GM23338 (cell line): ENCODE measurements around the gene DLX4. TPM values are rescaled to one million over a fixed set of nuclear protein-coding genes. Genes with fewer than 3 reads are reported as not detected.

Experiments
- EZH2 ChIP-seq: fragments of 200-600 bp; sonication (generic); IDR thresholded peaks from one replicate; pipeline ENCODE4 v1.8.0; 2017; ENCODE audit warnings: antibody characterized with exemption, mild to moderate bottlenecking, low read depth; ENCODE audit not compliant: unreplicated experiment
- EZH2phosphoT487 ChIP-seq: fragments of 200-600 bp; sonication (generic); IDR thresholded peaks from one replicate; pipeline ENCODE4 v1.8.1; 2018; ENCODE audit warnings: antibody characterized with exemption; ENCODE audit not compliant: unreplicated experiment
- STAT1 ChIP-seq: IDR thresholded peaks from one replicate; pipeline ENCODE4 v1.6.1; 2016; ENCODE audit warnings: antibody characterized with exemption; ENCODE audit not compliant: unreplicated experiment
- ZNF331 ChIP-seq: fragments of 250-450 bp; sonication (Bioruptor Pico); IDR thresholded peaks from 2 replicates; pipeline ENCODE4 v1.5.0; 2020; ENCODE audit warnings: low read depth, mild to moderate bottlenecking, moderate library complexity
- polyA plus RNA-seq: library from polyadenylated mRNA; unstranded; fragments of >200 nt; fragmentation: Nextera tagmentation; extraction: Ambion mirVana; gene quantifications from 2 replicates; pipeline ENCODE4 v1.2.1, GENCODE V29; 2016
- total RNA-seq: library from RNA; depleted of rRNA; stranded (reverse); fragments of >200 nt; shearing (Covaris generic); gene quantifications from 2 replicates; pipeline ENCODE4 v1.2.3, GENCODE V29; 2014
- TF ChIP-seq, protein P1 (sequence below): fragments of 250-450 bp; sonication (Bioruptor Pico); IDR thresholded peaks from 2 replicates; pipeline ENCODE4 v1.5.0; 2020; ENCODE audit warnings: mild to moderate bottlenecking, moderate library complexity
- TF ChIP-seq, protein P2 (sequence below): IDR thresholded peaks from 2 replicates; pipeline ENCODE4 v1.6.1; 2016; ENCODE audit warnings: antibody characterized with exemption
- TF ChIP-seq, protein P3 (sequence below), 2 experiments: fragments of 200-600 bp in 1 of 2; sonication (generic) in 1 of 2; conservative IDR thresholded peaks; 2 replicates each; pipeline versions ENCODE4 v1.5.1 to v1.6.1; 2016 to 2017; ENCODE audit warnings: antibody characterized with exemption in 2 of 2, low read depth in 2 of 2, mild to moderate bottlenecking in 2 of 2, moderate library complexity in 1 of 2

Gene DLX4
- total and polyA plus RNA-seq, 2 experiments from 2014 or later, result 0.10 to 0.79 TPM

DNA sequence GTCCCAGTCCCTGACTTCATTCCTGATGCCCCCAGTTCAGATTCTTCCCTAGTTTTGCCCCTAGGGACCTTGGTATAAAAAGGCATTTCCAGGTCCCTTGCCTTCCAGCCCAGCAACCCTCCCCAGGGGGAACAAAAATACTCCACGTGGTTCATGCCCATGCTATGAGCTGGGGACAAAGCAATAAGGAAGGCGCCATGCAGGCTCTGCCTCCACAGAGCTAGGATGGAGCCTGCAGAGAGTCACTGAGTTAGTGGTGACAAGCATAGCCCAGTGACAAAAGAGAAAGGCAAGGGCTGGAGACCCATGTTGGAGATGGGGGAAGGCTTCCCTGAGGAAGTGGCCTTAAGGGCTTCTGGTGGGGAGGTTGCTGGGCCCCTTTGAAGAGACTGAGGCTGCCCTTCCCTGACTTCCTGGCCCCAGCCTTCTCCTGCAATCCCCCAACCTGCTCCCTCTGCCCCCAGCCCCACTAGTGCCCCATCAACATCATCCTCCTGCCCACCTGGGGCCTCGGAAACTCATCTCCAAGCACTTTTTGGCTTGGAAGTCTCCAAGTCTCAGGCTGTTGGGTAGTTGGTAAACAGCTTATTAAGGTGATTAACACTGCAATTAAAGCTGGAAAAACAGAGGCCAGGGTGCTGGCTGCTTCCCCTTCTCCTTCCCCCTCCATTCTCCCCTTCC is 16.5 kb downstream of the DLX4 start (continued):
- TF ChIP-seq, protein P1, sequence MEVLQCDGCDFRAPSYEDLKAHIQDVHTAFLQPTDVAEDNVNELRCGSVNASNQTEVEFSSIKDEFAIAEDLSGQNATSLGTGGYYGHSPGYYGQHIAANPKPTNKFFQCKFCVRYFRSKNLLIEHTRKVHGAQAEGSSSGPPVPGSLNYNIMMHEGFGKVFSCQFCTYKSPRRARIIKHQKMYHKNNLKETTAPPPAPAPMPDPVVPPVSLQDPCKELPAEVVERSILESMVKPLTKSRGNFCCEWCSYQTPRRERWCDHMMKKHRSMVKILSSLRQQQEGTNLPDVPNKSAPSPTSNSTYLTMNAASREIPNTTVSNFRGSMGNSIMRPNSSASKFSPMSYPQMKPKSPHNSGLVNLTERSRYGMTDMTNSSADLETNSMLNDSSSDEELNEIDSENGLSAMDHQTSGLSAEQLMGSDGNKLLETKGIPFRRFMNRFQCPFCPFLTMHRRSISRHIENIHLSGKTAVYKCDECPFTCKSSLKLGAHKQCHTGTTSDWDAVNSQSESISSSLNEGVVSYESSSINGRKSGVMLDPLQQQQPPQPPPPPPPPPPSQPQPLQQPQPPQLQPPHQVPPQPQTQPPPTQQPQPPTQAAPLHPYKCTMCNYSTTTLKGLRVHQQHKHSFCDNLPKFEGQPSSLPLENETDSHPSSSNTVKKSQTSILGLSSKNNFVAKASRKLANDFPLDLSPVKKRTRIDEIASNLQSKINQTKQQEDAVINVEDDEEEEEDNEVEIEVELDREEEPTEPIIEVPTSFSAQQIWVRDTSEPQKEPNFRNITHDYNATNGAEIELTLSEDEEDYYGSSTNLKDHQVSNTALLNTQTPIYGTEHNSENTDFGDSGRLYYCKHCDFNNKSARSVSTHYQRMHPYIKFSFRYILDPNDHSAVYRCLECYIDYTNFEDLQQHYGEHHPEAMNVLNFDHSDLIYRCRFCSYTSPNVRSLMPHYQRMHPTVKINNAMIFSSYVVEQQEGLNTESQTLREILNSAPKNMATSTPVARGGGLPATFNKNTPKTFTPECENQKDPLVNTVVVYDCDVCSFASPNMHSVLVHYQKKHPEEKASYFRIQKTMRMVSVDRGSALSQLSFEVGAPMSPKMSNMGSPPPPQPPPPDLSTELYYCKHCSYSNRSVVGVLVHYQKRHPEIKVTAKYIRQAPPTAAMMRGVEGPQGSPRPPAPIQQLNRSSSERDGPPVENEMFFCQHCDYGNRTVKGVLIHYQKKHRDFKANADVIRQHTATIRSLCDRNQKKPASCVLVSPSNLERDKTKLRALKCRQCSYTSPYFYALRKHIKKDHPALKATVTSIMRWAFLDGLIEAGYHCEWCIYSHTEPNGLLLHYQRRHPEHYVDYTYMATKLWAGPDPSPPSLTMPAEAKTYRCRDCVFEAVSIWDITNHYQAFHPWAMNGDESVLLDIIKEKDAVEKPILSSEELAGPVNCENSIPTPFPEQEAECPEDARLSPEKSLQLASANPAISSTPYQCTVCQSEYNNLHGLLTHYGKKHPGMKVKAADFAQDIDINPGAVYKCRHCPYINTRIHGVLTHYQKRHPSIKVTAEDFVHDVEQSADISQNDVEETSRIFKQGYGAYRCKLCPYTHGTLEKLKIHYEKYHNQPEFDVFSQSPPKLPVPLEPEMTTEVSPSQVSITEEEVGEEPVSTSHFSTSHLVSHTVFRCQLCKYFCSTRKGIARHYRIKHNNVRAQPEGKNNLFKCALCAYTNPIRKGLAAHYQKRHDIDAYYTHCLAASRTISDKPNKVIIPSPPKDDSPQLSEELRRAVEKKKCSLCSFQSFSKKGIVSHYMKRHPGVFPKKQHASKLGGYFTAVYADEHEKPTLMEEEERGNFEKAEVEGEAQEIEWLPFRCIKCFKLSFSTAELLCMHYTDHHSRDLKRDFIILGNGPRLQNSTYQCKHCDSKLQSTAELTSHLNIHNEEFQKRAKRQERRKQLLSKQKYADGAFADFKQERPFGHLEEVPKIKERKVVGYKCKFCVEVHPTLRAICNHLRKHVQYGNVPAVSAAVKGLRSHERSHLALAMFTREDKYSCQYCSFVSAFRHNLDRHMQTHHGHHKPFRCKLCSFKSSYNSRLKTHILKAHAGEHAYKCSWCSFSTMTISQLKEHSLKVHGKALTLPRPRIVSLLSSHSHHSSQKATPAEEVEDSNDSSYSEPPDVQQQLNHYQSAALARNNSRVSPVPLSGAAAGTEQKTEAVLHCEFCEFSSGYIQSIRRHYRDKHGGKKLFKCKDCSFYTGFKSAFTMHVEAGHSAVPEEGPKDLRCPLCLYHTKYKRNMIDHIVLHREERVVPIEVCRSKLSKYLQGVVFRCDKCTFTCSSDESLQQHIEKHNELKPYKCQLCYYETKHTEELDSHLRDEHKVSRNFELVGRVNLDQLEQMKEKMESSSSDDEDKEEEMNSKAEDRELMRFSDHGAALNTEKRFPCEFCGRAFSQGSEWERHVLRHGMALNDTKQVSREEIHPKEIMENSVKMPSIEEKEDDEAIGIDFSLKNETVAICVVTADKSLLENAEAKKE (CRISPR knock-in tag), result no peak
- TF ChIP-seq, protein P2, sequence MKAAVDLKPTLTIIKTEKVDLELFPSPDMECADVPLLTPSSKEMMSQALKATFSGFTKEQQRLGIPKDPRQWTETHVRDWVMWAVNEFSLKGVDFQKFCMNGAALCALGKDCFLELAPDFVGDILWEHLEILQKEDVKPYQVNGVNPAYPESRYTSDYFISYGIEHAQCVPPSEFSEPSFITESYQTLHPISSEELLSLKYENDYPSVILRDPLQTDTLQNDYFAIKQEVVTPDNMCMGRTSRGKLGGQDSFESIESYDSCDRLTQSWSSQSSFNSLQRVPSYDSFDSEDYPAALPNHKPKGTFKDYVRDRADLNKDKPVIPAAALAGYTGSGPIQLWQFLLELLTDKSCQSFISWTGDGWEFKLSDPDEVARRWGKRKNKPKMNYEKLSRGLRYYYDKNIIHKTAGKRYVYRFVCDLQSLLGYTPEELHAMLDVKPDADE, result no peak
- TF ChIP-seq EZH2 (no peak), STAT1 (no peak), EZH2phosphoT487 (no peak), ZNF331 (CRISPR knock-in tag) (no peak)
- TF ChIP-seq, protein P3, sequence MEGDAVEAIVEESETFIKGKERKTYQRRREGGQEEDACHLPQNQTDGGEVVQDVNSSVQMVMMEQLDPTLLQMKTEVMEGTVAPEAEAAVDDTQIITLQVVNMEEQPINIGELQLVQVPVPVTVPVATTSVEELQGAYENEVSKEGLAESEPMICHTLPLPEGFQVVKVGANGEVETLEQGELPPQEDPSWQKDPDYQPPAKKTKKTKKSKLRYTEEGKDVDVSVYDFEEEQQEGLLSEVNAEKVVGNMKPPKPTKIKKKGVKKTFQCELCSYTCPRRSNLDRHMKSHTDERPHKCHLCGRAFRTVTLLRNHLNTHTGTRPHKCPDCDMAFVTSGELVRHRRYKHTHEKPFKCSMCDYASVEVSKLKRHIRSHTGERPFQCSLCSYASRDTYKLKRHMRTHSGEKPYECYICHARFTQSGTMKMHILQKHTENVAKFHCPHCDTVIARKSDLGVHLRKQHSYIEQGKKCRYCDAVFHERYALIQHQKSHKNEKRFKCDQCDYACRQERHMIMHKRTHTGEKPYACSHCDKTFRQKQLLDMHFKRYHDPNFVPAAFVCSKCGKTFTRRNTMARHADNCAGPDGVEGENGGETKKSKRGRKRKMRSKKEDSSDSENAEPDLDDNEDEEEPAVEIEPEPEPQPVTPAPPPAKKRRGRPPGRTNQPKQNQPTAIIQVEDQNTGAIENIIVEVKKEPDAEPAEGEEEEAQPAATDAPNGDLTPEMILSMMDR (conservative IDR thresholded peaks at IDR 0.05; ENCODE audit: low read depth in 2 of 2), result no peak
